Brain microvascular endothelial cell (primary cell): ENCODE measurements around the gene CORO2A.

ENCODE experiments used
- DNase-seq: peaks from one replicate; pipeline ENCODE4 v3.0.0-alpha.2; 2020
- H3K27ac ChIP-seq: fragments of 250-450 bp; sonication (Bioruptor Pico); 2 replicates; pipeline ENCODE4 v1.5.1; 2020; ENCODE audit warnings: mild to moderate bottlenecking, moderate library complexity
- H3K27me3 ChIP-seq: fragments of 250-450 bp; sonication (Bioruptor Pico); replicated peaks from 2 replicates; pipeline ENCODE4 v1.5.1; 2020; ENCODE audit warnings: mild to moderate bottlenecking
- H3K36me3 ChIP-seq: fragments of 250-450 bp; sonication (Bioruptor Pico); replicated peaks from 2 replicates; pipeline ENCODE4 v1.5.1; 2020; ENCODE audit warnings: mild to moderate bottlenecking
- H3K4me3 ChIP-seq: 2 replicates; pipeline ENCODE4 v1.5.1; 2011; ENCODE audit warnings: low read depth, mild to moderate bottlenecking, control low read depth, low read length, moderate library complexity
- in situ Hi-C: cut with HindIII; loops from 2 replicates; pipeline ENCODE4 v1.10.0; 2017; ENCODE audit warnings: low sequenced_read_pairs, low pct_ligation_motif_present
- TF ChIP-seq, protein P1 (sequence below): IDR thresholded peaks from 2 replicates; pipeline ENCODE4 v1.5.1; 2011; ENCODE audit warnings: low read depth, mild to moderate bottlenecking, moderate library complexity, low read length, control low read depth, inconsistent platforms; ENCODE audit errors: missing control alignments

Gene CORO2A

DNA sequence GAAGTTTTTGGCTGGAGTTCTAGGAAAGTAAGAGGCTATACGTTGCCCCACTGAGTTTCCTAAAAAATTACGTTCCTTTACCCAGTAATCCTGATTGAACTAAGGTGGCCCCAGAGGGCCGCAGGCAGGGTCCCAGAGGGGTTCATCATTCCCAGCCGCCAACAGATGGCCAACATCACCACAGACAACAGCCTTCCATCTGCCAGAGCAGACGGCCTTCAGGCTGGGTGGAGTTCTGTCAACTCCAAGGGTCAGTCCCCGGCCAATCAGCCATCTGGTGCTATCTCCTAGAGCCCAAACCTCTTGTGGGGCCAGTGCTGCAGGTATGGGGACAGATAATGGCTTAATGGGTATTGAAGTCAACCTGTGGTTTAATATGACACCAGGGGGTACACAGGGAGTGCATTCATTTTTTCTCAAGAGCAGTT is 32.6 kb upstream of the CORO2A start:
- in situ Hi-C loops = no loop called here
- TF ChIP-seq, protein P1, sequence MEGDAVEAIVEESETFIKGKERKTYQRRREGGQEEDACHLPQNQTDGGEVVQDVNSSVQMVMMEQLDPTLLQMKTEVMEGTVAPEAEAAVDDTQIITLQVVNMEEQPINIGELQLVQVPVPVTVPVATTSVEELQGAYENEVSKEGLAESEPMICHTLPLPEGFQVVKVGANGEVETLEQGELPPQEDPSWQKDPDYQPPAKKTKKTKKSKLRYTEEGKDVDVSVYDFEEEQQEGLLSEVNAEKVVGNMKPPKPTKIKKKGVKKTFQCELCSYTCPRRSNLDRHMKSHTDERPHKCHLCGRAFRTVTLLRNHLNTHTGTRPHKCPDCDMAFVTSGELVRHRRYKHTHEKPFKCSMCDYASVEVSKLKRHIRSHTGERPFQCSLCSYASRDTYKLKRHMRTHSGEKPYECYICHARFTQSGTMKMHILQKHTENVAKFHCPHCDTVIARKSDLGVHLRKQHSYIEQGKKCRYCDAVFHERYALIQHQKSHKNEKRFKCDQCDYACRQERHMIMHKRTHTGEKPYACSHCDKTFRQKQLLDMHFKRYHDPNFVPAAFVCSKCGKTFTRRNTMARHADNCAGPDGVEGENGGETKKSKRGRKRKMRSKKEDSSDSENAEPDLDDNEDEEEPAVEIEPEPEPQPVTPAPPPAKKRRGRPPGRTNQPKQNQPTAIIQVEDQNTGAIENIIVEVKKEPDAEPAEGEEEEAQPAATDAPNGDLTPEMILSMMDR = no peak
- Histone ChIP-seq H3K36me3 (peaks cover 41% of the 10 kb centered on the region), H3K27ac (no peak overlapping the region), H3K27me3 (no peaks in the 10 kb centered on the region), H3K4me3 (no peak overlapping the region)
- no peak for DNase-seq

DNA sequence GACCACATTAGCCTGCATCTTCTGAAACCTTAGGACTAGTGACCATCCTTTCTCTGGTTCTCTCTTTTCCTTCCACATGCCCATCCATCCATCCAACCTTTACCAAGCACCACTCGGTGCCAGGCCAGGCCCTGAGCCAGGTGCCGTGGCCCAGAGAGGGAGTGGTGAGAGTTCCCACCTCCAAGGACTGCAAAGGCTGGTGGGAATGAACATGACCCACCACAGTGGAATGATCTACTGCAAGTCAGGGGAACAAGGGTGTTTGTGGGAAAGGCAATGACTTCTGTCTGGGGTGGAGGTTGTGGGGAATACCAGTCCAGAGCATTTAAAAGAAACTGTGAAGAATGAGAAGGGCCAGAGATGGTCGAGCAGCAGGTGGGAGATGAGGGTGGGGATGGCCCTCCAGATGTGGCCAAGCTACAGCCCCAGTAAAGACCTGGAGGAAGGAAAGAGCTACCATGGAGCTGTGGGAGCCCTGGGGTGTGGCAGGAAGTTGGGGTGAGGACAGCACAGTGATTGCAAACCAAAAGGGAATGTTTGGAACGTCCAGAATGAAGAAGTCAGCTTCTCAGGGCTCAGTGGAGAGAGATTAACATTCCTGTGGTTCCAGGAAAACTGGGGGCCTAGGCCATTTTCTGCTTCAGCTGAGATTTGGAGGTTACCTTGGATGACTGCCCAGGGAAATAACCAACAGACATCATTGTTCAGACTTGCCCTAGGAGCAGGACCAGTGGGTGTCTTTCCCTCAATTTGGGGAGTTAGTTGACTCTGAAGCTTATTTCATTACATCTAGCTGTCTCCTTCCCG is 30.7 kb upstream of the CORO2A start:
- H3K27ac ChIP-seq = peak overlapping the region; percentile 95
- no peaks in the 10 kb centered on the region for H3K27me3 ChIP-seq
- TF ChIP-seq, protein P1 = no peak
- H3K36me3 ChIP-seq = peaks cover 34% of the 10 kb centered on the region
- DNase-seq = peak; percentile 98
- no peak overlapping the region for H3K4me3 ChIP-seq
- in situ Hi-C loops = no loop called here

DNA sequence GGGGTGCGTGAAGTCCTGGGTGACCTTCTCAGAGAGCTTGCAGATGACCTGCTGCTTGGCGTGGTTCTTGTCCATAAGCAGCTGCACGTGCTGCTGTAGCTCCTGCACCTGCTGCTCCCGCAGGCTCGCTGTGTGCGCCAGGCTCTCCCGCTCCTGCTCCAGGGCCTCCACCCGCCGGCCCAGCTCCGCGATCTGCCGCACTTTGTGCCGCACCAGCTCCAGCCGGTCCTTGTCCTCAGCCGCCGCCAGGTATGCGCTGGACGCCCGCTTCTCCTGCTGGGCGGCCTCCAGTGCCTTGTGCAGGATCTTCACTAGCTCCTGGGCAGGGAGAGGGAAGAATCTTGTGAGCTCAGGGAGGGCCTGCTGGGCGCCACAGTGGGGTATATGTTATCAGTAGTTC is 28.5 kb upstream of the CORO2A start:
- in situ Hi-C loops = no loop called here
- peaks cover 31% of the 10 kb centered on the region for H3K36me3 ChIP-seq
- H3K4me3 ChIP-seq = no peak overlapping the region
- no peak for DNase-seq
- H3K27me3 ChIP-seq = no peaks in the 10 kb centered on the region
- TF ChIP-seq, protein P1 = no peak
- H3K27ac ChIP-seq = no peak overlapping the region

DNA sequence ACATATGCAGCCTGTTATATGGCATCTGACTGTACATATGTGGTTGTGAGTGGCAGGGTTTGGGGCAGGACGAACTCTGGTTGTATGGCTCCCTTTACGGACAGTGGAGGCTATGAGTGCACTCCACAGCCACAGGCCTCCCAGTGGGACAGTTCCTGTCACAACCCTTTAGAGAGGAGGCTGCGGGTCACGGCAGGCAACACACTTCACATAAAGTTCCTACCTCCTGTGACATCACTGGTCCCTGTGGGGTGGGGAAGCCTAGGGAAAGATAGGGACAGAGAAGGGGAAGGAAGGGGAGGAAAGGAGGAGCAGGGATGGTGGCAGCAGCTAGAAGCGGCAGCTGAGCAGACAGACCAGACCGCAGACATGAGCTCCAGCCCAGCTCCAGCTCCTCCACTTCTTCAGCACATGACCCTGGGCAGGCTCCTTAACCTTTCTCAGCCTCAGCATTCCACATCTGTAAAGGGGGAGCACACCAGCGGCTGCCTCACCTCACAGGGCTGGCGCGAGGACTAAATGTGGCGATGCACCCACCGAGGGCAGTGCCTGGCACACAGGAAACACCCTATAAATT is 27.4 kb upstream of the CORO2A start:
- Histone ChIP-seq H3K36me3 (peaks cover 25% of the 10 kb centered on the region), H3K27ac (no peak overlapping the region), H3K4me3 (no peak overlapping the region), H3K27me3 (no peaks in the 10 kb centered on the region)
- no peak for DNase-seq
- in situ Hi-C loops = no loop called here
- TF ChIP-seq, protein P1 = no peak

DNA sequence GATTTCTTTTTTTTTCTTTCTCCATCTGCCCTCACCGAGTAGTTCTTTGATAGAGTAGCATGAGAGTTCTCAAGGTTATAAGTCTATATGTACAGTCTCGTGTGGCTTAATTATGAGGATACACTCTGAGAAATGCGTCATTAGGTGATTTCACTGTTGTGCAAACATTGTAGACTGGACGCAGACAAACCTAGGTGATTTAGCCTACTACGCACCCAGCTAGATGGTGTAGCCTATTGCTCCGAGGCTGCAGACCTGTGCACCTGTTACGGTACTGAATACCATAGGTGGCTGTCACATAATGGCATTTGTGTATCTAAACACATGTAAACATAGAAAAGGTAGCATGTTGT is 26.9 kb upstream of the CORO2A start:
- no peaks in the 10 kb centered on the region for H3K27me3 ChIP-seq
- TF ChIP-seq, protein P1 = no peak
- DNase-seq = no peak
- no peak overlapping the region for H3K4me3 ChIP-seq
- in situ Hi-C loops = no loop called here
- H3K36me3 ChIP-seq = peaks cover 25% of the 10 kb centered on the region
- H3K27ac ChIP-seq = peak overlapping the region; percentile 28
